ENCODE data around the gene C5AR2.
A peak's percentile ranks its signal among the peaks of the same experiment; 100 is the strongest.
"Not testable (repeated sequence)": the region's sequence is repeated elsewhere in the genome, so short reads cannot be mapped to it uniquely, and the experiment has no call there.

C5AR2 gene

GRCh38 chr19:47341734-47342133 is 9.8 kb downstream of the C5AR2 start:
- Mint-ChIP-seq H3K36me3 (ENCODE audit: low read depth) (no peaks in the 10 kb centered on the region), H3K27me3 (ENCODE audit: low read depth, poor library complexity) (peaks cover 21% of the 10 kb centered on the region), H3K4me3 (no peak overlapping the region), H3K27ac (no peak overlapping the region), H3K4me1 (no peaks in the 10 kb centered on the region), H3K9me3 (peaks cover 10% of the 10 kb centered on the region)
- DNase-seq, result no peak
- TF ChIP-seq CTCF (IDR thresholded peaks at IDR 0.05), result no peak

GRCh38 chr19:47343194-47343802 is 11.3 kb downstream of the C5AR2 start:
- Mint-ChIP-seq H3K36me3 (ENCODE audit: low read depth) (no peaks in the 10 kb centered on the region), H3K27me3 (ENCODE audit: low read depth, poor library complexity) (peaks cover 21% of the 10 kb centered on the region), H3K4me3 (no peak overlapping the region), H3K9me3 (peaks cover 13% of the 10 kb centered on the region), H3K27ac (no peak overlapping the region), H3K4me1 (no peaks in the 10 kb centered on the region)
- no peak for DNase-seq
- TF ChIP-seq CTCF (IDR thresholded peaks at IDR 0.05), result no peak

GRCh38 chr19:47344425-47344824 is 12.4 kb downstream of the C5AR2 start:
- TF ChIP-seq CTCF (IDR thresholded peaks at IDR 0.05), result no peak
- Mint-ChIP-seq H3K27me3 (ENCODE audit: low read depth, poor library complexity) (peaks cover 15% of the 10 kb centered on the region), H3K27ac (no peak overlapping the region), H3K4me1 (peaks cover 5% of the 10 kb centered on the region), H3K9me3 (peaks cover 17% of the 10 kb centered on the region), H3K36me3 (ENCODE audit: low read depth) (peaks cover 3% of the 10 kb centered on the region), H3K4me3 (no peak overlapping the region)
- no peak for DNase-seq

GRCh38 chr19:47346024-47346423 is 14.0 kb downstream of the C5AR2 start:
- H3K4me1 Mint-ChIP-seq, result peaks cover 20% of the 10 kb centered on the region
- peaks cover 14% of the 10 kb centered on the region for H3K27me3 Mint-ChIP-seq (ENCODE audit: low read depth, poor library complexity)
- peaks cover 17% of the 10 kb centered on the region for H3K9me3 Mint-ChIP-seq
- peaks cover 16% of the 10 kb centered on the region for H3K36me3 Mint-ChIP-seq (ENCODE audit: low read depth)
- not testable (repeated sequence) for H3K4me3 Mint-ChIP-seq, H3K27ac Mint-ChIP-seq, DNase-seq

DNA sequence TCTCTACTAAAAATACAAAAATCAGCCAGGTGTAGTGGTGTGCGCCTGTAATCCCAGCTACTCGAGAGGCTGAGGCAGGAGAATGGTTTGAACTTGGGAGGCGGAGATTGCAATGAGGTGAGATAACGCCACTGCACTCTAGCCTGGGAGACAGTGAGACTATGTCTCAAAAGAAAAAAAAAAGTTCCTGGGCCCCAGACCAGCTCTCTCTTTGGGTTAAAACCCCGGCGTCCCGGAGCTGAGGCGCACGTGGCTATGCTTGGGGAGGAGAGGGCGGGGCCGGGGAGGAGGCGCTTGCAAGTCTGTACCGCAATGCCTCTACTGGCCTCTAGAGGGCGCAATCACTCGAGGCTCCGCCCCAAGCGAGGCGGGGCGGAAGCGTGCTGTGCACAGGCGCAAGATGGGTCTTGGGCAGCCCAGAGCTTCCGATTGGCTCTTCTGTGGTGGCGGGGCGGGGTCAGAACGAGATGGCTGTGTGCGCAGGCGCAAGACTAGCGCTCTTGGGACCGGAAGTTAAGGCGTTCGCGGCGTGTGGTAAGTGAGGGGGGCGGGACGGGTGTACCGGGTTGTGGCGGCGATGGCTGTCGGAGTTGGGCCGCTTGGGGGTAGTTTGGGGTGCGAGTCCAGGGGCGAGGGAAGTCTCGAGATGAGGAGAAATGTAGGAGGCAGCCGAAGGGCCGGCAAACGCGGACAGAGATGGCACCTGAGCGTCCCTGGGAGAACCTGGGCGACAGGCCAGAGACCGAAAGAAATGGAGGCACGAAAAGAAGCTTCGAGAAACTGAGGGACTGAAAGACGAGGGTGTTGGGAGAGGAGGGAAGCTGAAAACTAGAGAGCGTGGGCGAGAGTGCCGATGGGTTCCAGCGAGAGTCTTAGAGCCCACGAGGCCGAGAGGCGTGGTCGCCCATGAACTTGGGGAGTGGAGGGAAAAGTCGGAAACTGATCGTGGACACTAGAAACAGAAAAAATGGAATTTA is 17.1 kb downstream of the C5AR2 start, which contains the start of gene DHX34:
Gene DHX34, plus strand, starts transcription at position 497 of the 977 bp plus-strand sequence. CDS start 3,716 bp downstream, outside the sequence.
- Mint-ChIP-seq H3K36me3 (ENCODE audit: low read depth) (peaks cover 45% of the 10 kb centered on the region), H3K4me1 (peaks cover 30% of the 10 kb centered on the region), H3K27ac (peak within 1 kb of the TSS; percentile 90), H3K27me3 (ENCODE audit: low read depth, poor library complexity) (peaks cover 10% of the 10 kb centered on the region), H3K9me3 (peaks cover 8% of the 10 kb centered on the region), H3K4me3 (peak within 1 kb of the TSS; percentile 96)
- TF ChIP-seq CTCF (IDR thresholded peaks at IDR 0.05), result peak; percentile 97
- peak; percentile 98 for DNase-seq

GRCh38 chr19:47350630-47351029 is 18.7 kb downstream of the C5AR2 start:
- Mint-ChIP-seq H3K36me3 (ENCODE audit: low read depth) (peaks cover 60% of the 10 kb centered on the region), H3K4me3 (peak overlapping the region; percentile 80), H3K27me3 (ENCODE audit: low read depth, poor library complexity) (peaks cover 4% of the 10 kb centered on the region), H3K4me1 (peaks cover 30% of the 10 kb centered on the region), H3K27ac (no peak overlapping the region), H3K9me3 (peaks cover 8% of the 10 kb centered on the region)
- TF ChIP-seq CTCF (IDR thresholded peaks at IDR 0.05), result no peak
- DNase-seq, result no peak

Measured in nephron progenitor cell (in vitro differentiated cells).